Medulla oblongata (tissue), 1 donor: Measurements from ENCODE around the gene KXD1.
"Not testable (repeated sequence)": the region's sequence is repeated elsewhere in the genome, so short reads cannot be mapped to it uniquely, and the experiment has no call there.

Source experiments
- DNase-seq: peaks from one replicate; pipeline ENCODE4 v3.0.0-alpha.2; 2015; ENCODE audit errors: extremely low spot score

KXD1 gene

GRCh38 chr19:18580311-18580710 is 22.6 kb downstream of the KXD1 start:
- no peak for DNase-seq

DNA sequence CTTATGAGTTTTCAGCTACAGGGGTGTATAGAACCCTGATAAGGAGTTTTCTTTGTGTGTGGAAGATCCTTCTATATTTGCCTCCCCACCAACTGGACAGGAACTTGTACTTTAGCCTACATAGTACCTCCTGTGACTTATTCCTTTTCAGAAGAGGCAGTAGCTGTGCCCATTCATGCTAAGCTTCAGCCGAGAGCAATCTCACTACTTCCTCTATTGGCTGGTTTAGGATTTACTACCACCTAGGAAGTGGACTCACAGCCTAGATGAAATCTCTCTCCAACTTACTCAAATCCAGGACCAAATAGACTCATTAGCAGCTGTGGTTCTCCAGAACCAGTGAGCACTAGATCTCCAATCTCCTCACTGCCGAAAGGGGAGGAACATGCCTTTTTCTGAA is 28.6 kb downstream of the KXD1 start:
- DNase-seq, result peak; percentile 43

DNA sequence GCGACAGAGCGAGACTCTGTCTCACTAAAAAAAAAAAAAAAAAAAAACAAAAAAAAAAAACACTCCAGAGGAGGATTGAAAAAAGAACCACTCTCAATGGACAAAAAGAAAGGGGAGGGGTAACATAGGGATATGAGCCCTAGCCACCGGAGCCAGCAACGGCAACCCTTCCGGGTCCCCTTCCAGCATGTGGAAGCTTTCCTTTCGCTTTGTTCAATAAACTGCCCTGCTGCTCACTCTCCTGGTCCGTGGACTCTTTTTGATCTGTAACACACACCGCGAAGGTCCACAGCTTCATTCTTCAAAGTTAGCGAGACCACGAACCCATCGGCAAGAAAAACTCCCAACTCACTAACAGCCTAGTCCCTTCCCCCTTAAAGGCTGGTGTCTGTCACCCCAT is 29.9 kb downstream of the KXD1 start:
- DNase-seq, result no peak

- no peak for DNase-seq
Measured at GRCh38 chr19:18587962-18588610, 30.4 kb downstream of the KXD1 start.

DNA sequence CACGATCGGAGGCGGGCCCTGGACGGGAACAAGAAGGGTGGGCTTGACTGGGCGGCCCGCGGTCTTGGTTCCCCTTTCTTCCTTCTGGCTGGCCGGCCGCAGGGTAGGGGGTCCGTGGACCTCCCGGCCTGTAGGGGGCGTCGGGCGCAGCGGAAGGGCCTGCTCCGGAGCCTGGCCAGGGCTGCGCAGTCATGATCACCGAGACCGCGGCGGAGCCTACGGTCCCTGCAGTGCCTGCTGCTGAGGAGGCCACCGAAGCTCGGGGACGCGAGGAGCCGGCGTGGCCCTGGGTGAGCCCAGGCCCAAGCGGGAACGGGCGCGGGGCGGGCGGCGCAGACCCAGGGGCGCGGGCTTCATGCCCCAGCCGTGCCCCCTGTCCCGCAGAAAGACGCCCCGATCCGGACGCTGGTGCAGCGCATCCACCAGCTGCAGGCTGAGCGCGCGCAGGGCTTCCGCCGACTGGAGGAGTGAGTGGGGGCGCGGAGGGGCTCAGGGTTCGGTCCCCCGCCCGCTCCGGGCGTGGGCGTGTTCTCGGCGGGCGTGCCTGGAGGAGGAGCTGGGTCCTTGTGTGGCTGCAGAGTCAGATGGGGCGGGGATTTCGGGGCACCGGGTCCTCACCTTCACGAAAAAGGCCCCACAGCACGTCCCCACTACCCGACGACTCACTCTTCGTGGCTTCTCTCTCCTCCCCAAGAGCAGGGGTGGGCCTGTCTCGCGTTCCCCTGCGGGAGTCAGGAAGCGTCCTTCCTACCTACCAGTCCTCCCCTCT is 31.1 kb downstream of the KXD1 start, which contains the start of gene REX1BD:
REX1BD (plus strand) TSS at position 188 of the 769 bp plus-strand sequence; CDS start at position 192, 4 bp downstream.
- peak; percentile 81 for DNase-seq

DNA sequence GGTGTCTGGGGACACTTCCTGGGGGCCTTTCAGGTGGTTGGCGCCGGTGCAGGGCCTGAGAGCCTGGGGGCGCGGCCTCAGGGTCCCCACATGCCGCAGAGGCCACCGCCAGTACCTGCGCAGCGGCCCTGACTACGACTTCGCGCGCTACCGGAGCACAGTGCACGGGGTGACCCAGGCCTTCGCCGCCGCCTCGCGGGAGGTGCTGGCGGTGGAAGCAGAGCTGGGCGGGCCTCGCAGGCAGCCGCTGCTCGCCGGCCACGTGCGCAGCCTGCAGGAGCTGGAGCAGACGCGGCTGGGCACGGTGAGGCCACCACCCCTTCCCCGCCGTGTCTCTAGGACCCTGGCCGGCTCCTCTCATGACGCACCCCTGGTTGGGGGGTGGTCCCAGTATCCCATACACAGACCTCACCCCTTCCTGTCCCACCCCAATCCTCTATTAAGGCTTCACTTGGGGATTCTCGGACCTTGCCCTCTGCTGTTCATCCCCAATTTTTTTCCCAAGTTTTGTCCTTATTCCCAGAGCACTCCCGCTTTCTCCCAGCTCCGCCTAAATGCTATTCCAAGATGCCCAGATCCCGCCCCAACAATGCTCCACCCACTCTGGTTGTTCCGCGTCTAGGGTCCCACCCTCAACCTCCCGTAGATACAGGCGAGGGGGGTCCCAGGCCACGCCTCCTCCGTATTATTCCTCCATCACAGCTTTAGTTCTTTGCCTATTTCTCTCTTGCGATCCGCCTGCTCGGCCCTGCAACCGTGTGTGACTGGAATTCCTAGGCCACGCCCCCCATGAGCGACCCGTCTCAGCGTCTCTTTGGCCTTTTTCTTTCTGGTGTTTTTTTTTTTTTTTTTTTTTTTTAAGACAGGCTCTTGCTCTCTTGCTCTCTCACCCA is 32.0 kb downstream of the KXD1 start:
- peak; percentile 36 for DNase-seq

DNA sequence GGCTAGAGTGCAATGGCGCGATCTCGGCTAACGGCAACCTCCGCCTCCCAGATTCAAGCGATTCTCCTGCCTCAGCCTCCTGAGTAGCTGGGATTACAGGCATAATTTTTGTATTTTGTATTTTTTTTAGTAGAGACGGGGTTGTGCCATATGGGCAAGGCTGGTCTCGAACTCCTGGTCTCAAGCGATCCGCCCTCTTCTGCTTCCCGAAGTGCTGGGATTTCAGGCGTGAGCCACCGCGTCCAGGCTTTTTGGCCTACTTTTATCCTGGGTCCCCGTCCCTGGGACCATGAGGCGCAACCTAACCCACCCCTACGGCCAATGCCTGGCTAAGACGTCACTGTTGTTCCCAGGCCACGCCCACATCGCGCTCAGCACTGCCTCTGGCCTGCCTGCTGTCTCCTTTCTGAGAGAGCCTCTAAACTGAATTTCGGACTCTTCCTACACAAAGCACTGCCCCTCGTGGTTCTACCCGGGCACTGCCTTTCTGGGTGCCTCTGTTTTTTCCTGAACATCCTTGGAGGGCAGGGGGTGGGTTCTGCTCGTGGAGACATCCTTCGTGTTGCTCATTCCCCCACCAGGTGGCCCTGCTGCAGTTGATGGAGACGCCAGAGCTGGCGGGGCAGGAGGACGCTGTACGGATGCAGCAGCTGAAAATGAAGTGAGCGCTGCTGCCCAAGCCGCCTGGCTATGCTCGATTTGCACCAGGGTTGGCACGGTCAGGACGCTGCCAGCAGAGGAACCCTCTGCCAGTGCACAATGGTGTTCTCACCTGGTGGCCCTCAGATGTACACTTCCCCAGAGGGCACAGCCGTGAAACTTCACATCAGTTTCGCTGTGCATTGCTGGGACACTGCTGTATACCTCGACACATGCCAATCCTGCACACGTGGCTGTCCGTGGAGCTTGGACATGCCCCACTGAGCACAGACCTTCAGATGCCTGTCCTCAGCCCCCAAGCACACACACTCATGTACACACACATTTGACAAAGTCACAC is 32.9 kb downstream of the KXD1 start:
- DNase-seq, result peak; percentile 81

GRCh38 chr19:18591735-18592385 is 34.2 kb downstream of the KXD1 start:
- DNase-seq, result no peak

- not testable (repeated sequence) for DNase-seq
Measured at GRCh38 chr19:18592732-18593131, 35.1 kb downstream of the KXD1 start.

DNA sequence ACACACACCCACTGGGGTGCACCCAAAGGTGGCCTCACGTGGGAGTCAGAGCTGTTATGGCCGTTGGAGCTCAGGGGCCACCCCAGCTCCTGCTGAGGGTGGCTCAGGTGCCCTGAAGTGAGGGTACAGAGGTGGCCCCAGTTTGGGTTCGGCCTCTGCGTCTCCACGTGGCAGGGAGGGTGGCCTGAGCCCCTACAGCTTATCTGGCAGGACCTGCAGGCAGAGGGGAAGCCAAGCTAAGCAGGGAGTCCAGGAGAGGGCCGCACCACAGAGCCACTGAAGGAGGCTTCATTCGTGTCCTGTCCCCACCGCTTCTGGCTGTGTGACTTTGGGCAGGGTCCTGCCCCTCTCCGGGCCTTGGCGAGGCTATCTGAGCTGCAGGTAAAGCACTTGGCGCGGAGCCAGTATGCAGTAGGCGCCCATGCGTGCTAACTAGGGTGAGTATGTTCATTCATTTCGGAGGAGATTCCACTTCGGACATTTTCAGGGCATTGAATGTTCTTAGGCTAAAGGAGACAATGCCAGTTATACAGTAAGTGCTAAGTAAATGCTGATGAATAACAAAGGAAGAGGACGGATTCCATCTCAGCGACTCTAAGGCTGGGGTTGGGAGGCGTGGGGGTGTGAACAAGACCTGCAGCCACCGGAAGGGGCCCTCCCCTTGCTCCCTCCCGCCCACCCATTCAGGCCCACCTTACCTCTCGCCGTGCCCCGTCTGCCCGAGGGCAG is 35.9 kb downstream of the KXD1 start:
- no peak for DNase-seq

- DNase-seq, result peak; percentile 68
Measured at GRCh38 chr19:18594096-18594823, 36.6 kb downstream of the KXD1 start.

GRCh38 chr19:18594824-18595373 is 37.2 kb downstream of the KXD1 start:
- no peak for DNase-seq

- DNase-seq, result no peak
Measured at GRCh38 chr19:18595475-18595874, 37.8 kb downstream of the KXD1 start.

DNA sequence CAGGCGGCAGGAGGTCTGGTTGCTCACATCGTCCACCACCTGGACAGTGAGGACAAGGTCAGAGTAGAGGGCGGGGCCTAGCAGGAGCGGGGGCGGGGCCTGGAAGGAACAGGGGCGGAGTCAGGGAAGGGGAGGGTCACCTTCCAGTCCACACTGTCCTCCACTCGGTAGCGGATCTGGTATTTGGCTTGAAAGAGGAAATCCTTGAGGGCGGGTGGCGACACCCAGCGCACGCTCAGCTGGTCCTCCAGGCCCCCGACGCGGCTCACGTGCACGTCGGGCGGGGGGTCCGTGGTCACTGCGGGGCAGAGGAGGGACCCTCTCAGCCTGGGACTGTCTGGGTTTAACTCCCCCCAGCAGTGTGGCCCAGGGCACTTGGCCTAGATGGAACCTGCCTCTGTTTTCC is 39.1 kb downstream of the KXD1 start:
- DNase-seq, result no peak

DNA sequence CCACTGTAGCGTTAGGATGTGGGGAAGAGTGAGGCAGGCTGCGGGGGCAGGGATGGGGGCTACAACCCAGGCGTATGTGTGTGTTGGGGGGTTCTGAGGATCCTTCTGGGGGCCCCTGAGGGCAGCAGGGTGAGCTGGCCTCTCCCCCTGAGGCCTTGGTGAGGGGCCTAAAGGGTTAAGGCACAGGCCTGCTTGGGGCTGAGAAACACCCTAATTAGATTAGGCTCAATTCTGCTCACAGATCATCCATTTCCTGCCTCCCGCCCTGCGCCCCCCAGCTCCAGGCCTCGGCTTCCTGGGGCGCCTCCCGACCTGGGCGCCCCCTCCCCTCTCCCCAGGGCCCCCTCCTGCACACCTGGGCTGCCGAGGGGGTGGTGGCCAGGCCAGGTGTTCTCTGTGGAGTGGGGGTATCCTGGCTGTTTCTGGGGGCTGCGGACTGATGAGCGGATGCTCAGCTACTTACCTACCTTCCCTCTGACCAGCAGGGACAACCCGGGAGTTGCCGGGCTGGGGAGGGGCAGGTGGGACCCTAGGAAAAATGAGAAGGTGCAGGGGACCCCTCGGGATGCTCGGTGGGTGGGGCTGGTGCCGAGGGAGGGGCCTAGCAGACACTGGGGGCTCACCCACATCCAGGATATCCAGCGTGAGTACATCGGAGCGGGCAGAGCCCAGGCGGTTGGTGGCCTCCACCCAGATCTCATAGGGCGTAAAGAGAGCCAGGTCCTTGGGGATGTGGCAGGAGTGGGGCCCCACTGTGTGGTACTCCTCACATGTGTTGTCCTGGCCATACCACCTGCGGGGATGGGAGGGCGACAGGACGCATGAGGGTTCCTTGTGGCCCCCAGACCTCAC is 40.4 kb downstream of the KXD1 start:
- no peak for DNase-seq

- no peak for DNase-seq
Measured at GRCh38 chr19:18599485-18599884, 41.8 kb downstream of the KXD1 start.

DNA sequence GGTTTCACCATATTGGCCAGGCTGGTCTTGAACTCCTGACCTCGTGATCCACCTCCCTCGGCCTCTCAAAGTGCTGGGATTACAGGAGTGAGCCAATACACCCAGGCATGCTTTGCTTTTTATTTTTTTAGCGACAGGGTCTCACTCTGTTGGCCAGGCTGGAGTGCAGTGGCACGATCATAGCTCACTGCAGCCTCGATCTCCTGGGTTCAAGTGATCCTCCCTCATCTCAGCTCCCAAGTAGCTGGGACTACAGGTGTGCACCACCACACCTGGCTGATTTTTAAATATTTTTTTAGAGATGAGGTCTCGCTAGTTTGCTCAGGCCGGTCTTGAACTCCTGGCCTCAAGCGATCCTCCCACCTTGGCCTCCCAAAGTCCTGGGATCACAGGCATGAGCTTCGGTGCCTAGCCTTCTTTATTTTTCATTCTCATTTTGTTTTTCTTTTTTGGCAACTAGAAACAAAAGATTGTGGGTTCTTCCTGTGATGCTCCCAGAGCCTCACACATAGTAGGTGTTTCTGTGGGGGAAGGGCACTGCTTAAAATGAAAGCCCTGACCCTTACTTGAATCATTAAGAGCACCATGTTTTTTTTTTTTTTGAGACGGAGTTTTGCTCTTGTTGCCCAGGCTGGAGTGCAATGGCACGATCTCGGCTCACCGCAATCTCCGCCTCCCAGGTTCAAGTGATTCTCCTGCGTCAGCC is 43.2 kb downstream of the KXD1 start:
- not testable (repeated sequence) for DNase-seq
